ENCODE results near the gene MAN2C1.
"Not testable (repeated sequence)": the region's sequence is repeated elsewhere in the genome, so short reads cannot be mapped to it uniquely, and the experiment has no call there.

MAN2C1 gene

GRCh38 chr15:75327005-75327404, 41.4 kb downstream of the MAN2C1 start:
- H3K4me1 ChIP-seq (ENCODE audit: control insufficient read depth, insufficient read depth, low read length), result no peaks in the 10 kb centered on the region
- no peak overlapping the region for H3K27ac ChIP-seq (ENCODE audit: low read depth, low read length)
- no peak overlapping the region for H3K4me3 ChIP-seq (ENCODE audit: low read depth, low read length)
- H3K27me3 ChIP-seq (ENCODE audit: control insufficient read depth, insufficient read depth, low read length), result no peaks in the 10 kb centered on the region
- H3K9ac ChIP-seq (ENCODE audit: low read depth, low read length), result no peak overlapping the region
- no peaks in the 10 kb centered on the region for H3K9me3 ChIP-seq (ENCODE audit: control insufficient read depth, insufficient read depth, low read length)
- H3K36me3 ChIP-seq (ENCODE audit: control insufficient read depth, insufficient read depth, low read length), result no peaks in the 10 kb centered on the region

DNA sequence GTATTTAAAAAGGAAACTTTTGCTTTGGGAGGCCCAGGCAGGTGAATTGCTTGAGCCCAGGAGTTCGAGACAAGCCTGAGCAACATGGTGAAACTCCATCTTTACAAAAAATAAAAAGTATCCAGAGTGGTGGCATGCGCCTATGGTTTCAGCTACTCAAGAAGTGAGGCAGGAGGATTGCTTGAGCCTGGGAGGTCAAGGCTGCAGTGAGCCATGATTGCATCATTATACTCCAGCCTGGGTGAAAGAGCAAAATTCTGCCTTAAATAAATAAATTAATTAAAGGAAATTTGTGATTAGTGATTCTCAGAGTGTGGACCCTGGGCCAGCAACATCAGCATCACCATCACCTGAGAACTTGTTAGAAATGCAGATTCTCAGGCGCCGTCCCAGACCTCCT, 42.5 kb downstream of the MAN2C1 start:
- Histone ChIP-seq H3K36me3 (ENCODE audit: control insufficient read depth, insufficient read depth, low read length) (no peaks in the 10 kb centered on the region), H3K9ac (ENCODE audit: low read depth, low read length) (no peak overlapping the region), H3K4me1 (ENCODE audit: control insufficient read depth, insufficient read depth, low read length) (no peaks in the 10 kb centered on the region), H3K27me3 (ENCODE audit: control insufficient read depth, insufficient read depth, low read length) (no peaks in the 10 kb centered on the region), H3K4me3 (ENCODE audit: low read depth, low read length) (no peak overlapping the region), H3K9me3 (ENCODE audit: control insufficient read depth, insufficient read depth, low read length) (no peaks in the 10 kb centered on the region), H3K27ac (ENCODE audit: low read depth, low read length) (no peak overlapping the region)

DNA sequence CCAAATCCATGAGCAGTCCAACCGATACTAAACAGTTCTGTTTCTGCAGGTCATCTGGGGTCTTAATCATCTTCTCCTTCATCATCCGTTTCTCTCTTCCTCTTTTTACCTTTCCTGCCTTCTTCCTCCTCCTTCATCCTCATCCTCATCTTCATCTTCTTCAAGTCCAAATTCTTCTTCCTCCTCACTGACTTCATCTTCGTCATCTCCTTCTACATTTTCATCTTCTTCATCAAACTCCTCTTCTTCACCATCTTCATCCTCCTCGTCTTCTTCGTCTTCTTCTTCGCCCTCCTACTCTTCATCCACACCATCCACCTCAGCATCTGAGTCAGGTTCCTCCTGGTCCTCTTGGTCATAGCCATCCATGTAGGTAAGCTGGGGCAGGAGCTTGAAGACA, 46.7 kb downstream of the MAN2C1 start:
- Histone ChIP-seq H3K4me3 (ENCODE audit: low read depth, low read length) (no peak overlapping the region), H3K4me1 (ENCODE audit: control insufficient read depth, insufficient read depth, low read length) (no peaks in the 10 kb centered on the region), H3K27me3 (ENCODE audit: control insufficient read depth, insufficient read depth, low read length) (no peaks in the 10 kb centered on the region), H3K9ac (ENCODE audit: low read depth, low read length) (no peak overlapping the region), H3K36me3 (ENCODE audit: control insufficient read depth, insufficient read depth, low read length) (no peaks in the 10 kb centered on the region), H3K27ac (ENCODE audit: low read depth, low read length) (no peak overlapping the region), H3K9me3 (ENCODE audit: control insufficient read depth, insufficient read depth, low read length) (no peaks in the 10 kb centered on the region)

DNA sequence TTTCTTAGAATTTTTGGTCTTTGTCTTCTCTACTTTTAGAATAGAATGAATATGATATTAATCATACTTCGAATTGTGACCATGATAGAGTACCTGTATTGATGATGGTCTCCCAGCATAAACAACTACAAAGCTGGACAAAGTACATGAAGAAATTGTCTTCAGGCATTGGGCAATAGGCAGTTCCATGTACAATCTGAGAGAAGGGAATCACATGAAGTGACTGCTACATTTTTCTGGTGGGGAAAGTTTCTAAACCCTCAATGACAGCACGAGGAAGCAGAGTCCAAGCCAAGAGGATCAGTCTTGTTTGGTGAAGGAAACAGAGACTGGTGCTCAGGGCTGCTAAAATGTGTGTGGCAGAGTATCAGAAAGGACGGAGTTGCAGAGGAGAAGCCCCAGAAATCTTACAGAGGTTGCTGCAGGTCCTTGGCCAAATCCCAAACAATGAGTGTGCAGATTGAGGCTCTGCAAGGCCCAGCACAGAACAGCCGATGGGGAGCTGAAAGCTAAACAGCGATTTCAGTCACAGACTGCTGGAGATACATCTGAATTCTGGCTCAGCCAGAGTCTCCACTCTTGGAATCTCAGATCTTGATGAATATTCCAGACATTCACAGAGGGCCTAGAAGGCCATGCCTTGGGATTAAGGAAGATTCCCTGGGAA, 49.0 kb downstream of the MAN2C1 start:
- H3K27me3 ChIP-seq (ENCODE audit: control insufficient read depth, insufficient read depth, low read length); H3K4me1 ChIP-seq (ENCODE audit: control insufficient read depth, insufficient read depth, low read length); H3K4me3 ChIP-seq (ENCODE audit: low read depth, low read length); H3K9ac ChIP-seq (ENCODE audit: low read depth, low read length); H3K27ac ChIP-seq (ENCODE audit: low read depth, low read length); H3K36me3 ChIP-seq (ENCODE audit: control insufficient read depth, insufficient read depth, low read length); H3K9me3 ChIP-seq (ENCODE audit: control insufficient read depth, insufficient read depth, low read length): not testable (repeated sequence)

DNA sequence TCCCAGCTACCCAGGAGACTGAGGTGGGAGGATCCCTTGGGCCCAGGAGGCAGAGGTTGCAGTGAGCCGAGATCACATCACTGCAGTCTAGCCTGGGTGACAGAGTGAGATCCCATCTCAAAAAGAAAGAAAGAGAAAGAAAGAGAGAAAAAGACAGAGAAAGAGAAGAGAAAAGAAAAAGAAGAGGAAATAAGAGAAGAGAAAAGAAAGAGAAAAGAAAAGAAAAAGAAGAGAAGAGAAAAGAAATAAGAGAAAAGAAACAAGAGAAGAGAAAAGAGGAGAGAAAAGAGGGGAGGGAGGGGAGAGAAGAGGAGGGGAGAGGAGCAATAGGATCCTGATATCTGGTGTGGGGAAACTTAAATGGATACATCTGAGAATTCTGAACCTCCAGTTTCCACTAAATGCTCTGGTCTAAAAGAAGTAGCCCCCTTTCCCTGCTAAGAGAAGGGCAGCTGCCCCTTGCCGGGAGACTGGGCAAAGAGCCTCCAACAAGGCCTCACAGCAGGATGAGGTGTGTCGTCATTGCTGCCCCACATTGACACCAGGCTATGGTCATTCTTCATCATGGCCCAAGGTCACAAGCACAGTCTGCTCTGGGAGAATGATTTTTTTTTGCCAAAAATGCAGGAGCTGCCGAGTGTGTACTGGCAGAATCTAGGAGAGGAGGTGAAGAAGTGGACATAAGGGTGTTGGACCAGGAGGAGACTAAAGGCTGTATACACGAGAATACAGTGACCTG, 53.7 kb downstream of the MAN2C1 start:
- no peak overlapping the region for H3K4me3 ChIP-seq (ENCODE audit: low read depth, low read length)
- no peaks in the 10 kb centered on the region for H3K4me1 ChIP-seq (ENCODE audit: control insufficient read depth, insufficient read depth, low read length)
- H3K36me3 ChIP-seq (ENCODE audit: control insufficient read depth, insufficient read depth, low read length), result no peaks in the 10 kb centered on the region
- no peak overlapping the region for H3K27ac ChIP-seq (ENCODE audit: low read depth, low read length)
- no peak overlapping the region for H3K9ac ChIP-seq (ENCODE audit: low read depth, low read length)
- H3K9me3 ChIP-seq (ENCODE audit: control insufficient read depth, insufficient read depth, low read length), result no peaks in the 10 kb centered on the region
- H3K27me3 ChIP-seq (ENCODE audit: control insufficient read depth, insufficient read depth, low read length), result no peaks in the 10 kb centered on the region

- no peaks in the 10 kb centered on the region for H3K36me3 ChIP-seq (ENCODE audit: control insufficient read depth, insufficient read depth, low read length)
- H3K4me3 ChIP-seq (ENCODE audit: low read depth, low read length), result no peak overlapping the region
- peaks cover 4% of the 10 kb centered on the region; the same call in 1 of the 2 replicates for H3K27me3 ChIP-seq (ENCODE audit: control insufficient read depth, insufficient read depth, low read length)
- H3K9me3 ChIP-seq (ENCODE audit: control insufficient read depth, insufficient read depth, low read length), result no peaks in the 10 kb centered on the region
- no peaks in the 10 kb centered on the region for H3K4me1 ChIP-seq (ENCODE audit: control insufficient read depth, insufficient read depth, low read length)
- no peak overlapping the region for H3K9ac ChIP-seq (ENCODE audit: low read depth, low read length)
- H3K27ac ChIP-seq (ENCODE audit: low read depth, low read length), result no peak overlapping the region
Observed at GRCh38 chr15:75313116-75313845, 55.1 kb downstream of the MAN2C1 start.

- not testable (repeated sequence) for H3K9ac ChIP-seq (ENCODE audit: low read depth, low read length); H3K27ac ChIP-seq (ENCODE audit: low read depth, low read length); H3K9me3 ChIP-seq (ENCODE audit: control insufficient read depth, insufficient read depth, low read length); H3K4me1 ChIP-seq (ENCODE audit: control insufficient read depth, insufficient read depth, low read length); H3K4me3 ChIP-seq (ENCODE audit: low read depth, low read length); H3K27me3 ChIP-seq (ENCODE audit: control insufficient read depth, insufficient read depth, low read length); H3K36me3 ChIP-seq (ENCODE audit: control insufficient read depth, insufficient read depth, low read length)
Observed at GRCh38 chr15:75312548-75312947, 55.9 kb downstream of the MAN2C1 start.

DNA sequence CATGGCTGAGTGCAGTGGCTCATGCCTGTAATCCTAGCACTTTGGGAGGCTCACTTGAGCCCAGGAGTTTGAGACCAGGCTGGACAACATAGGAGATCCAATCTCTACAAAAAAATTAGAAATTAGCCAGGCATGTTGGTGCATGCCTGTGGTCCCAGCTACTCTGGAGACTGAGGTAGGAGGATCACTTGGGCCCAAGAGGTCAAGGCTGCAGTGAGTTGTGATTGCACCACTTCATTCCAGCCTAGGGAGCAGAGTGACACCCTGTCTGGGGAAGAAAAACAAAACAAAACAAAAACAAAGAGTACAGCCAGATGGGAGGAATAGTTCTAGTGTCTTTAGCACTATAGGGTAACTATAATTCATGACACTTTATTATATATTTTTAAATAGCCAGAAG, 58.7 kb downstream of the MAN2C1 start:
- no peaks in the 10 kb centered on the region for H3K9me3 ChIP-seq (ENCODE audit: control insufficient read depth, insufficient read depth, low read length)
- H3K27ac ChIP-seq (ENCODE audit: low read depth, low read length), result no peak overlapping the region
- no peak overlapping the region for H3K9ac ChIP-seq (ENCODE audit: low read depth, low read length)
- H3K27me3 ChIP-seq (ENCODE audit: control insufficient read depth, insufficient read depth, low read length), result peaks cover 4% of the 10 kb centered on the region; the same call in 1 of the 2 replicates
- H3K36me3 ChIP-seq (ENCODE audit: control insufficient read depth, insufficient read depth, low read length), result no peaks in the 10 kb centered on the region
- no peak overlapping the region for H3K4me3 ChIP-seq (ENCODE audit: low read depth, low read length)
- H3K4me1 ChIP-seq (ENCODE audit: control insufficient read depth, insufficient read depth, low read length), result no peaks in the 10 kb centered on the region

GRCh38 chr15:75307778-75308390, 60.5 kb downstream of the MAN2C1 start:
- Histone ChIP-seq H3K9ac (ENCODE audit: low read depth, low read length) (no peak overlapping the region), H3K4me3 (ENCODE audit: low read depth, low read length) (no peak overlapping the region), H3K27me3 (ENCODE audit: control insufficient read depth, insufficient read depth, low read length) (peaks cover 4% of the 10 kb centered on the region; the same call in 1 of the 2 replicates), H3K4me1 (ENCODE audit: control insufficient read depth, insufficient read depth, low read length) (no peaks in the 10 kb centered on the region), H3K36me3 (ENCODE audit: control insufficient read depth, insufficient read depth, low read length) (no peaks in the 10 kb centered on the region), H3K9me3 (ENCODE audit: control insufficient read depth, insufficient read depth, low read length) (no peaks in the 10 kb centered on the region), H3K27ac (ENCODE audit: low read depth, low read length) (no peak overlapping the region)

DNA sequence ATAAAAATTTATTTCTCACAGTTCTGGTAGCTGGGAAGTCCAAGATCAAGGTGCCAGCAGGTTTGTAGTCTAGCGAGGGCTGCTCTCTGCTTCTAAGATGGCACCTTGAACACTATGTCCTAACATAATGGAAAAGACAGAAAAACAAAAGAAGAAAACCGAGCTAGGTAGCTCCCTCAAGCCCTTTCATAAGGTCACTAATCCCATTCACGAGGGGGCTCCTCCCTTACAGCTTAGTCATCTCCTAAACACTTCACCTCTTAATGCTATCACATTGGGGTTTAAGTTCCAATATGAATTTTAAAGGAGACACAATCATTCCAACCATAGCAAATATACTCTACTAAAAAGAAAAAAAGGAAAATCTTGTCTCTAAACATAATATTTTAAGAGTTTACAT, 62.2 kb downstream of the MAN2C1 start:
- Histone ChIP-seq H3K36me3 (ENCODE audit: control insufficient read depth, insufficient read depth, low read length) (no peaks in the 10 kb centered on the region), H3K4me3 (ENCODE audit: low read depth, low read length) (no peak overlapping the region), H3K9me3 (ENCODE audit: control insufficient read depth, insufficient read depth, low read length) (no peaks in the 10 kb centered on the region), H3K27me3 (ENCODE audit: control insufficient read depth, insufficient read depth, low read length) (peaks cover 4% of the 10 kb centered on the region; the same call in 1 of the 2 replicates), H3K27ac (ENCODE audit: low read depth, low read length) (no peak overlapping the region), H3K9ac (ENCODE audit: low read depth, low read length) (no peak overlapping the region), H3K4me1 (ENCODE audit: control insufficient read depth, insufficient read depth, low read length) (no peaks in the 10 kb centered on the region)

Measured in HUES48 (cell line).